NCI-H1105 (cell line): ENCODE data around the gene FCRL1.

Experiments used
- DNase-seq: peaks from one replicate; lab custom pipeline; 2025; lab: John Stamatoyannopoulos, UW

FCRL1 gene, protein sequence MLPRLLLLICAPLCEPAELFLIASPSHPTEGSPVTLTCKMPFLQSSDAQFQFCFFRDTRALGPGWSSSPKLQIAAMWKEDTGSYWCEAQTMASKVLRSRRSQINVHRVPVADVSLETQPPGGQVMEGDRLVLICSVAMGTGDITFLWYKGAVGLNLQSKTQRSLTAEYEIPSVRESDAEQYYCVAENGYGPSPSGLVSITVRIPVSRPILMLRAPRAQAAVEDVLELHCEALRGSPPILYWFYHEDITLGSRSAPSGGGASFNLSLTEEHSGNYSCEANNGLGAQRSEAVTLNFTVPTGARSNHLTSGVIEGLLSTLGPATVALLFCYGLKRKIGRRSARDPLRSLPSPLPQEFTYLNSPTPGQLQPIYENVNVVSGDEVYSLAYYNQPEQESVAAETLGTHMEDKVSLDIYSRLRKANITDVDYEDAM

GRCh38 chr1:157819896-157820295, at the start of gene FCRL1:
Gene FCRL1, minus strand, starts transcription at chr1:157820120. Its CDS starts 83 bp downstream, at chr1:157820037.
- no peak for DNase-seq

DNA sequence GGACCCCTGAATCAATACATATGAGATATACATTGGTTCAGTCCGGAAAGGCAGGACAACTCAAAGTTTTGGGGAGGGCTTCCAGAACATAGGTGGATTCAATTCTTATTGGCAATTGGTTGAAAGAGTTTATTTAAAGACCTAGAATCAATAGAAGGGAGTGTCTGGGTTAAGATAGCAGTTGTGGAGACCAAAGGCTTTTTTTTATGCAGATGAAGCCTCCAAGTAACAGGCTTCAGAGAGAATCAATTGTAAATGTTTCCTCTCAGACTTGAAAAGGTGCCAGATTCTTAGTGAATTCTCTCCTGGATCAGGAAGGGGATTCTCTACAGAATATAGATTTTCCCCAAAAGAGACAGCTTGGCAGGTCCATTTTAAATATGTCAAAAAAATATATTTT, 48.7 kb upstream of the FCRL1 start:
- DNase-seq, result no peak

- DNase-seq, result no peak
Measured at GRCh38 chr1:157862114-157863070, 42.5 kb upstream of the FCRL1 start.

- DNase-seq, result no peak
Measured at GRCh38 chr1:157856538-157856937, 36.6 kb upstream of the FCRL1 start.

DNA sequence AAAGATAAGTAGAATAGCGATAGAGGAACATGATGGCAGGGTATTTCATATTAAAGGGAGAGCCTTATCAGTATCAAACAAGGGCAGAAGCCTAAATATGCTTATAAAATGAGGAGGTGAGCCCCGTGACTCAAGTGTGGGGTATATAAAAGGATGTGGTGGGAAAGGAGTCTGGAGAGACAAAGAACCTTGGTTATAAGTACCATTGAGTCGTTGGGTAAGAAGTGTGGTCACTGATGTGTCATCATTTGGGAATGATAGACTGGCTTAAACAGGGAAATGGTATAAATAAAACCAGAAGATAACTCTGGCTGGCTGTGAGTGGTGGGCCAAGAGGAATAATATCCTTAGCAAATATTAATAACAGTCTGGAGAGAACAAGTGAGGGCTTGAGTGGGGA, 32.6 kb upstream of the FCRL1 start:
- no peak for DNase-seq

- DNase-seq, result no peak
Measured at GRCh38 chr1:157849229-157849875, 29.4 kb upstream of the FCRL1 start.

DNA sequence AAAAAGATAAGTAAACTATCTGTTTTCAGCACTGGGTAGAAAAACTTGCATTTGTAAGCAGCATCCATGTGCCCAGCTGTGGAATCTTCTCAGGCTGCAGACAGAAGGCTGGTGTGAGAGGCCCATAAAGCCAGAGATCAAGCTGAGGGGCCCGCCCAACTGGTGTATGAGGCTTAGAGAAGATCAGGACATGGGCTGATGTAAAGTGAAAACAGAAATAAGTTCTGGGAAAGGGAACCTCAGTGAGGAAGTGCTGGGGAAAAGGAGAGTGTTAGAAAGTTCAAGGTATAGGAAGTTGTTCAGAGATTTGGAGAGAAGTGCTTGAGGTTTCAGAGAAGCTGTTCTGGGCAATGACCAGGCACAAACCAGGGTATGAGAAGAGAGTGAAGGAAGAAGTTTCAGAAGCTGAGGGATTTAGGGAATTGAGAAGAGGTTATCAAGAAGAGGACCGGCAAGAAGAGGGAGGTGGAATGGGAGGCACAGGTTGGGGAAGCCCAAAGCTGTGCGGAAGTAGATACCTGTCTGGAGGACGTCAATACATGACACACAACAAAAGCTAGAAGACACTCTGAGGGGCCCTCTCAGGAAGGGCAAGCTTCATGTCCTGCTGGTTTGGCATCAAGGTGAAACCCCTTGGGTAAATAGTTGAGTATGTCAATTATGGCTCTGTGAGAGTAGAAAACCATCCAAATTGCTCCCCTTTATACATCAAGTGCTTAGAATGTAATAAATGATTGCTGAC, 24.3 kb upstream of the FCRL1 start:
- DNase-seq, result no peak

DNA sequence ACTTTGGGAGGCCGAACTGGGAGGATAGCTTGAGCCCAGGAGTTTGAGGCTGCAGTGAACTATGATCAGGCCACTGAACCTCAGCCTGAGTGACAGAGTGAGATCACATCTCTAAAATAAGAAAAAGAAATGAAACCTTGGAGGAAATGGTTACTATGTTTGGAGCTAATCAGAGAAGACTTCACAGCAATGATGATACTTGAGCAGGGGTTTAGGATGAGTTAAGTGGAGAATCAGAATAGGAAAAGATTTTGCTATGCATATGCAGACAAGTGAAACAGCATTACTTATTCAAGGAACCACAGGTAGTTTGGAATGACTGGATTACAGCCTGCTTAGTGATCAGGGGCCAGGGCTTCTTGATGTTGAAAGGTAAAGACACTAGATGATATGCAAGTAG, 23.0 kb upstream of the FCRL1 start:
- DNase-seq, result no peak

GRCh38 chr1:157841708-157842107, 21.8 kb upstream of the FCRL1 start, which contains the start of gene CD5L:
Gene CD5L, minus strand, starts transcription at chr1:157841808. Its CDS starts 107 bp downstream, at chr1:157841701.
- no peak for DNase-seq

DNA sequence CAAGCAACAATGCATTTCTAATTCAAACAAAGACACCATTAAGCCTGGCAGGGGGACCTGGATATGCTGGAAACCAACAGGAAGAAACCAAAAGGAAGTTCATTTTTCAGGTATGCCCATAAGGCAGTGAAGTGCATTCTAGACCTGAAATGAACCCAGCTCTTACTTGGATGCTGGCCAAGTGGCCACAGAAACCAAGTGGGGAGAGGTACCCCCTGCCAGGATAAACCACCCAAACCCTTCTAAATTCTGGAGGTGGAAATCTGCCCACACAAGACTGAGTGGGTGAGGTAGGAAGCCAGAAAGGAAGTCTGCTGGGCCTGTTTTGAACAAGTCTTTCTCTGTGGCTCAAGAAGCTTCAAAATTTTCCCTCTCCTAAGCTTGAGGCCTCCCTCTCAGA, 19.0 kb upstream of the FCRL1 start:
- no peak for DNase-seq

DNA sequence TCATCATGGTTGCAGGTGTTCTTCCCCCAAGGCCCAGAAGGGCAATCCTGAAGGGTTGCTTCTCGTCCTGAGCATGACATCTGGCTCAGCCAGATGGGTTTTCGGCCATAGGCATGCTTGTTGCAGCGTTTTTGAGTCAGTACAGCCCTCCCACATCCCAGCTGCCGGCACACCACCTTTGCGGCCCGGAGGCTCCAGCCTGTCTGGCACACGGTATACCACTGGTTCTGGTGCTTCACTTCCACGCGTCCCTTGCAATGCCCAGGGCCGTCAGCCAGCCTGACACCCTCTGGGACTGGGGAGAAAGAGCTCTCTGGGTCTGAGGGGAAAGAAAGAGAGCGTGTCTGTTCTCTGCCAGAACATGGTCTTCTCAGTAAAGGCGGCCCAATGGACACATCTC, 14.5 kb upstream of the FCRL1 start:
- DNase-seq, result no peak

- no peak for DNase-seq
Measured at GRCh38 chr1:157833145-157833544, 13.2 kb upstream of the FCRL1 start.

DNA sequence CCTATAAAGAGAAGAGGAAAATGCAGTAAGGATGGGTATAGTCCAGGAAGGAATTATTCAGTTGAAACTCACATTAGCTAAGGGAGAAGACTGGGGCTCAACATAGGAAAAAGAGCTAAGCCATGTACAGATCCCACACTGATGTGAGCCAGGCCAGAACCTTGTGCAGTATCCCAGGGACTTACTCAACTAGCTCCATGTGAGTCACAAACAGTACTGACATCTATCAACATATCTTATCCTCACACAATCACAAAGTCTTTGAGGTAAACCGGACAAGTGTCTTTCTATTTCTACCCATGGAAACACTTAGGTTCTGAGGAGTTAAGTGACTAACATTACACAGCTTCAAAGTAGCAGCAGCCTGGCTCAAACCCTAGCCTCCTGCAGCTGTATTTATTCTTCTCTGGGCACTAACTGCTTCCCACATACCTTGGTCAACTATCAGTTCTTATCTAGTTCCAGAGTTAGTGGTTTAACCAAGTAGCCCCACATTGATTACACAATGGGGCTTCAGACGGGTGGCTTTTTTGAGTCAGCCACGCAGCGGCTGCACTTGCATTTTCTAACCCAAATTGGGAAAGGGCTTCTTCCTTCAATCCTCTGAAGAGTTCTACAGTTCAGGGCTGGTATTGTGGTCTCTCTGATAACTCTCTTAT, 12.2 kb upstream of the FCRL1 start:
- DNase-seq, result no peak

DNA sequence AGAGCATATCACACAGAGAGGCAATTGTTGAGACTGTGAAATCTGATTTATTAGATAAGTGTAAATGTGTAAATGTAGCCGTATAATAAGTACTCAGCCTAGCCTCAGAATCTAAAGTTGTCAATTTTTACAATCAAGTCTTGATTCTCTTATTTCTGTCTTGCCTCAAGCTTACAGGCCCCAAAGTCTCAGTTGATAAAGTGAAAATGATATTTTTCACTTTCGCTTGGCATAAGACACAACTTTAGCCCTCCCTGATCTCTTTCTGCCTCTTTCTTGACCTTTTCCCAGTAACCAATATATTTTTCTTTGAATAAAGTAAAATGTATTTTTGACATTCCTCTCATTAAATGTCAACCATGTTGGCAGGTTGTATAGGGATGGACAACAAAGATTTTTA, 11.0 kb upstream of the FCRL1 start:
- DNase-seq, result no peak

GRCh38 chr1:157829711-157830110, 9.8 kb upstream of the FCRL1 start:
- no peak for DNase-seq

GRCh38 chr1:157829210-157829609, 9.3 kb upstream of the FCRL1 start:
- DNase-seq, result no peak

DNA sequence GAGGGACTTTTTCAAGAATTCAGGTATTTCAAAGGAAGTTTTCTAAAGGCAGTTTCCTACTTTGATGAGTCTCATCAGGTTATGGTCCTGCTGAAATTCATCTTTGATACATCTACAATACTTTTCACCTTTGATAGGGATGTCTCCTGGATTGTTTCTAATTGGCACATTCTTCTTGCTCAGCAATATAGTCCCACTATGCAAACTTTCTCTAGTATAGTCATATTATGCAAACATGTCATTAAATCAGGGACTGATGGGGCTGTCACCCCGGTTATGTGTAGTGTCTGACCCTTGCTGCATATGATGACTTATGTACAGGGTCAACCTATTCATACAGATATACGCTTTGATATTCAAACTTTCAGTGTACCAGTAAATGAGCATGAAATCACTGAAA, 379 bp upstream of the FCRL1 start:
- DNase-seq, result no peak

DNA sequence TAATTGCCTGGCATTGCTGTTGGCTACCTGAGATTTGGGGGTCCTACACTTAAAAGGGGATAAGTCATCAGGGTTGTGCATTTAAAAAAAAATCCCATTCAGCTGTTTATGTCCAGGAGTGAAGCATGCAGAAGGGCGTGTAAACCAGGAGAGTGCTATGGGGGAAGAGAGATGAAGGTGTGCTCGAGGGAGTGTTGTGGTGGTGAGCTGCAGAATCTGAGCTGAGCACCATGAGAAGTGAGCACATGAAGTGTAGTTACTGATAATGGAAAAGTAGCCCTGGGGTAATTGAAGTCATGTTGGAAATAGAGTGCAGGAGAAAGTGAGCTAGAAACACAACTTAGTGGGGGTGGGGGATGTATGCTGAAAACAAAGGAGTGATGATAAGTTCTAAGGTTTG, 705 bp downstream of the FCRL1 start:
- no peak for DNase-seq

- no peak for DNase-seq
Measured at GRCh38 chr1:157813269-157813668, 6.7 kb downstream of the FCRL1 start.

DNA sequence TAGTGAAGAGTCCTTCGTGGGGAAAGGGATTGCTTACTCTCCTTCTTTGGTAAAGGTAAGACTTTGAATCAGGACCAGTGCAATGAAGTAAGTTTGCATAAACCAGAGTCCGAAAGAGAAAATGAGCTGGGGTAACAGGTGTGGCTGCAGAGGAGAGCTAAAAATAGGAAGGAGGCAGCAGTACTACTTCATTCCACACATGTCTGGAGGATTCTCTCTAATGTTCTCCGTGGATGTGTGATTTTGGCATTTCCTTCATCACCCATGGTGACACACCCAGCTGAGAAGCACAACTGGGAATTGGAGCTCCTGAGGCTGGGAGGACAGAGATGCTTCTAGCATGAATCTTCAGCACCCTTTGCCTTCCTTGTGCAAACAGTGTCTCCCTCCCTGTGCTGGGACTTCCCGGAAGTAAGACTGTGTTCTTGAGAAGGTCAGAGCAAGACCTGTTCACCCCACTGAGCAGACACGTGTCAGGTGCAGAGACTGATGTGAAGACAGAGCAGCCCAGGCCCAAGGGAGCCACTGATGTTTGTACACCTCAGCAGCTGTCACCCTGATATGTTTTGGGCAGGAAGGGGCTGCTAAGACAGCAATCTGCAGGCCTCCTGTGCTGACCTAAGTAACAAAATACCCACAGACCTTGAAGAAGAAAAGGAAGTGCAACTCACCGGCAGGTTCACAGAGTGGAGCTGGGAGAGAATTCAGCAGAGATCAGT, 13.3 kb downstream of the FCRL1 start:
- no peak for DNase-seq
